Measurements from ENCODE around the gene TSSK2. TPM values are rescaled to one million over a fixed set of nuclear protein-coding genes. Genes with fewer than 3 reads are reported as not detected.
A peak's percentile ranks its signal among the peaks of the same experiment; 100 is the strongest.

TSSK2 gene
- total RNA-seq, 1 experiment from 2014 or later = not detected

GRCh38 chr22:19097518-19097917, 33.6 kb upstream of the TSSK2 start:
- H3K36me3 ChIP-seq = peaks cover 4% of the 10 kb centered on the region
- peaks cover 13% of the 10 kb centered on the region for H3K4me1 ChIP-seq
- H3K9me3 ChIP-seq (replicated peaks) = no peaks in the 10 kb centered on the region
- H3K27ac ChIP-seq = peak overlapping the region; percentile 68
- no peak for DNase-seq
- no peaks in the 10 kb centered on the region for H3K27me3 ChIP-seq
- H3K4me3 ChIP-seq = no peak overlapping the region

- Histone ChIP-seq H3K27ac (peak overlapping the region; percentile 68), H3K9me3 (replicated peaks) (no peaks in the 10 kb centered on the region), H3K27me3 (no peaks in the 10 kb centered on the region), H3K4me1 (peaks cover 16% of the 10 kb centered on the region), H3K36me3 (peaks cover 4% of the 10 kb centered on the region), H3K4me3 (no peak overlapping the region)
- peak; percentile 62 to 77 for DNase-seq
These were observed 33.0 kb upstream of the TSSK2 start for GRCh38 chr22:19098157-19098556.

GRCh38 chr22:19103880-19104821, 27.0 kb upstream of the TSSK2 start:
- Histone ChIP-seq H3K36me3 (no peaks in the 10 kb centered on the region), H3K4me3 (no peak overlapping the region), H3K9me3 (replicated peaks) (no peaks in the 10 kb centered on the region), H3K27me3 (no peaks in the 10 kb centered on the region), H3K4me1 (peaks cover 36% of the 10 kb centered on the region), H3K27ac (peak overlapping the region; percentile 36)
- peak; percentile 25 to 58 for DNase-seq

- no peaks in the 10 kb centered on the region for H3K36me3 ChIP-seq
- H3K27ac ChIP-seq = no peak overlapping the region
- H3K9me3 ChIP-seq (replicated peaks) = no peaks in the 10 kb centered on the region
- H3K4me3 ChIP-seq = no peak overlapping the region
- H3K27me3 ChIP-seq = no peaks in the 10 kb centered on the region
- H3K4me1 ChIP-seq = peaks cover 36% of the 10 kb centered on the region
- DNase-seq = no peak
These were observed 25.7 kb upstream of the TSSK2 start for GRCh38 chr22:19105456-19105855.

- no peaks in the 10 kb centered on the region for H3K27me3 ChIP-seq
- peaks cover 36% of the 10 kb centered on the region for H3K4me1 ChIP-seq
- no peak for DNase-seq
- no peaks in the 10 kb centered on the region for H3K36me3 ChIP-seq
- H3K27ac ChIP-seq = no peak overlapping the region
- no peaks in the 10 kb centered on the region for H3K9me3 ChIP-seq (replicated peaks)
- no peak overlapping the region for H3K4me3 ChIP-seq
These were observed 25.0 kb upstream of the TSSK2 start for GRCh38 chr22:19105867-19106802.

- H3K27ac ChIP-seq = peak overlapping the region; percentile 13
- peak; percentile 42 to 70 for DNase-seq
- H3K4me3 ChIP-seq = no peak overlapping the region
These were observed 24.0 kb upstream of the TSSK2 start for GRCh38 chr22:19106886-19107729.

GRCh38 chr22:19107730-19108074, 23.4 kb upstream of the TSSK2 start:
- Histone ChIP-seq H3K27me3 (no peaks in the 10 kb centered on the region), H3K9me3 (replicated peaks) (no peaks in the 10 kb centered on the region), H3K4me1 (peaks cover 36% of the 10 kb centered on the region), H3K36me3 (no peaks in the 10 kb centered on the region; the same call in 1 of the 2 replicates), H3K4me3 (no peak overlapping the region), H3K27ac (peak overlapping the region; percentile 13)
- DNase-seq = peak in 1 of 2 experiments; percentile 34

More at GRCh38 chr22:19106886-19107729, 24.0 kb upstream of the TSSK2 start:
- Histone ChIP-seq H3K36me3 (no peaks in the 10 kb centered on the region), H3K9me3 (replicated peaks) (no peaks in the 10 kb centered on the region), H3K4me1 (peaks cover 36% of the 10 kb centered on the region), H3K27me3 (no peaks in the 10 kb centered on the region)

GRCh38 chr22:19108807-19109197, 22.3 kb upstream of the TSSK2 start:
- Histone ChIP-seq H3K9me3 (replicated peaks) (no peaks in the 10 kb centered on the region), H3K27me3 (no peaks in the 10 kb centered on the region), H3K4me3 (no peak overlapping the region), H3K27ac (no peak overlapping the region), H3K36me3 (no peaks in the 10 kb centered on the region; the same call in 1 of the 2 replicates), H3K4me1 (peaks cover 31% of the 10 kb centered on the region)
- no peak for DNase-seq

GRCh38 chr22:19109198-19110063, 21.7 kb upstream of the TSSK2 start:
- no peak overlapping the region for H3K27ac ChIP-seq
- no peak overlapping the region for H3K4me3 ChIP-seq
- no peak for DNase-seq
- no peaks in the 10 kb centered on the region for H3K27me3 ChIP-seq
- no peaks in the 10 kb centered on the region; the same call in 1 of the 2 replicates for H3K36me3 ChIP-seq
- H3K9me3 ChIP-seq (replicated peaks) = no peaks in the 10 kb centered on the region
- H3K4me1 ChIP-seq = peaks cover 25% of the 10 kb centered on the region

- no peak for DNase-seq
- Histone ChIP-seq H3K27ac (no peak overlapping the region), H3K36me3 (no peaks in the 10 kb centered on the region; the same call in 1 of the 2 replicates), H3K4me1 (peaks cover 20% of the 10 kb centered on the region), H3K27me3 (no peaks in the 10 kb centered on the region), H3K9me3 (replicated peaks) (no peaks in the 10 kb centered on the region), H3K4me3 (no peak overlapping the region)
These were observed 21.0 kb upstream of the TSSK2 start for GRCh38 chr22:19110064-19110458.

- Histone ChIP-seq H3K4me1 (peaks cover 20% of the 10 kb centered on the region), H3K9me3 (replicated peaks) (no peaks in the 10 kb centered on the region), H3K36me3 (no peaks in the 10 kb centered on the region; the same call in none of the 2 replicates), H3K27me3 (no peaks in the 10 kb centered on the region), H3K27ac (no peak overlapping the region), H3K4me3 (no peak overlapping the region)
- DNase-seq = no peak
These were observed 20.5 kb upstream of the TSSK2 start for GRCh38 chr22:19110646-19111045.

GRCh38 chr22:19111140-19111539, 20.0 kb upstream of the TSSK2 start:
- no peak overlapping the region for H3K4me3 ChIP-seq
- DNase-seq = no peak
- no peaks in the 10 kb centered on the region; the same call in none of the 2 replicates for H3K36me3 ChIP-seq
- H3K27ac ChIP-seq = no peak overlapping the region
- H3K27me3 ChIP-seq = no peaks in the 10 kb centered on the region
- no peaks in the 10 kb centered on the region for H3K9me3 ChIP-seq (replicated peaks)
- peaks cover 20% of the 10 kb centered on the region for H3K4me1 ChIP-seq

GRCh38 chr22:19111584-19111983, 19.5 kb upstream of the TSSK2 start:
- H3K4me3 ChIP-seq = no peak overlapping the region
- DNase-seq = no peak
- no peaks in the 10 kb centered on the region; the same call in none of the 2 replicates for H3K36me3 ChIP-seq
- H3K9me3 ChIP-seq (replicated peaks) = no peaks in the 10 kb centered on the region
- H3K27me3 ChIP-seq = no peaks in the 10 kb centered on the region
- H3K4me1 ChIP-seq = peaks cover 17% of the 10 kb centered on the region
- H3K27ac ChIP-seq = no peak overlapping the region

Data from SJCRH30 (cell line).